ENCODE measurements around the gene RNF128. TPM values are rescaled to one million over a fixed set of nuclear protein-coding genes. Genes with fewer than 3 reads are reported as not detected.
A peak's percentile ranks its signal among the peaks of the same experiment; 100 is the strongest.

RNF128 gene
- total RNA-seq (10 to 100 TPM in 1 of 2 donors, 1 to 10 TPM in 1; 1.2 to 11.3 TPM), polyA plus RNA-seq (ENCODE audit: insufficient read length in 2 of 2) (1 to 10 TPM; 5.7 to 7.6 TPM)
- long read RNA-seq, donor 1, transcript RNF128-201 (7 exons, 2,817 nt): major isoform, 5 of 5 reads
- long read RNA-seq, donor 1, partial matches to known transcripts: 0 of 5 reads
- long read RNA-seq, donor 1, other reads (novel, unspliced or antisense): 0 of 5 reads
- long read RNA-seq, donor 2: 0 reads
- long read RNA-seq, donor 3, partial matches to known transcripts: 0 of 1 reads
- long read RNA-seq, donor 3, other reads (novel, unspliced or antisense): 0 of 1 reads
- long read RNA-seq, donor 4, partial matches to known transcripts: 0 of 1 reads
- long read RNA-seq, donor 4, other reads (novel, unspliced or antisense): 0 of 1 reads

GRCh38 chrX:106726485-106727437 is at the start of gene RNF128:
Gene RNF128, plus strand, starts transcription at chrX:106726701. Its CDS starts 213 bp downstream, at chrX:106726914.
- WGBS (ENCODE audit: insufficient coverage): 23% methylated on average over 79 of the region's 79 CpGs
- no peak within 1 kb of the TSS for H3K27ac ChIP-seq (ENCODE audit: low read depth, low read length)
- H3K9me3 ChIP-seq (ENCODE audit: control insufficient read depth, insufficient read depth, low read length): no peaks in the 10 kb centered on the region
- H3K4me3 ChIP-seq (ENCODE audit: low read depth, low read length): peak within 1 kb of the TSS; percentile 42
- H3K27me3 ChIP-seq (ENCODE audit: control insufficient read depth, insufficient read depth, low read length): peaks cover 30% of the 10 kb centered on the region
- DNase-seq (ENCODE audit: low read depth in 4 of 6, low spot score in 6 of 6): peak in 4 of 6 donors; percentile 20 to 83 (median 45)
- H3K36me3 ChIP-seq (ENCODE audit: control insufficient read depth, insufficient read depth, low read length): no peaks in the 10 kb centered on the region
- peaks cover 4% of the 10 kb centered on the region for H3K4me1 ChIP-seq (ENCODE audit: control insufficient read depth, insufficient read depth, low read length)

- no peak for DNase-seq (ENCODE audit: low read depth in 4 of 6, low spot score in 6 of 6)
- no peak overlapping the region for H3K27ac ChIP-seq (ENCODE audit: low read depth, low read length)
- 56% methylated on average over 1 of the region's 2 CpGs for WGBS (ENCODE audit: insufficient coverage)
- no peaks in the 10 kb centered on the region for H3K9me3 ChIP-seq (ENCODE audit: control insufficient read depth, insufficient read depth, low read length)
- no peaks in the 10 kb centered on the region for H3K4me1 ChIP-seq (ENCODE audit: control insufficient read depth, insufficient read depth, low read length)
- peaks cover 5% of the 10 kb centered on the region for H3K27me3 ChIP-seq (ENCODE audit: control insufficient read depth, insufficient read depth, low read length)
- H3K4me3 ChIP-seq (ENCODE audit: low read depth, low read length): no peak overlapping the region
- H3K36me3 ChIP-seq (ENCODE audit: control insufficient read depth, insufficient read depth, low read length): no peaks in the 10 kb centered on the region
Measured at GRCh38 chrX:106680716-106681115, 45.8 kb upstream of the RNF128 start.

GRCh38 chrX:106684207-106684606 is 42.3 kb upstream of the RNF128 start:
- Histone ChIP-seq H3K27ac (ENCODE audit: low read depth, low read length) (no peak overlapping the region), H3K4me3 (ENCODE audit: low read depth, low read length) (no peak overlapping the region), H3K36me3 (ENCODE audit: control insufficient read depth, insufficient read depth, low read length) (no peaks in the 10 kb centered on the region), H3K4me1 (ENCODE audit: control insufficient read depth, insufficient read depth, low read length) (no peaks in the 10 kb centered on the region), H3K27me3 (ENCODE audit: control insufficient read depth, insufficient read depth, low read length) (peaks cover 5% of the 10 kb centered on the region), H3K9me3 (ENCODE audit: control insufficient read depth, insufficient read depth, low read length) (no peaks in the 10 kb centered on the region)
- DNase-seq (ENCODE audit: low read depth in 4 of 6, low spot score in 6 of 6): no peak
- 83% methylated on average over 2 of the region's 4 CpGs for WGBS (ENCODE audit: insufficient coverage)

GRCh38 chrX:106692425-106693065 is 34.0 kb upstream of the RNF128 start:
- Histone ChIP-seq H3K4me1 (ENCODE audit: control insufficient read depth, insufficient read depth, low read length) (no peaks in the 10 kb centered on the region), H3K36me3 (ENCODE audit: control insufficient read depth, insufficient read depth, low read length) (no peaks in the 10 kb centered on the region), H3K27me3 (ENCODE audit: control insufficient read depth, insufficient read depth, low read length) (peaks cover 7% of the 10 kb centered on the region), H3K4me3 (ENCODE audit: low read depth, low read length) (no peak overlapping the region), H3K27ac (ENCODE audit: low read depth, low read length) (no peak overlapping the region), H3K9me3 (ENCODE audit: control insufficient read depth, insufficient read depth, low read length) (no peaks in the 10 kb centered on the region)
- WGBS (ENCODE audit: insufficient coverage): 77% methylated on average over 3 of the region's 7 CpGs
- DNase-seq (ENCODE audit: low read depth in 4 of 6, low spot score in 6 of 6): no peak

- Histone ChIP-seq H3K9me3 (ENCODE audit: control insufficient read depth, insufficient read depth, low read length) (no peaks in the 10 kb centered on the region), H3K27me3 (ENCODE audit: control insufficient read depth, insufficient read depth, low read length) (peaks cover 5% of the 10 kb centered on the region), H3K4me3 (ENCODE audit: low read depth, low read length) (no peak overlapping the region), H3K4me1 (ENCODE audit: control insufficient read depth, insufficient read depth, low read length) (no peaks in the 10 kb centered on the region), H3K36me3 (ENCODE audit: control insufficient read depth, insufficient read depth, low read length) (no peaks in the 10 kb centered on the region), H3K27ac (ENCODE audit: low read depth, low read length) (no peak overlapping the region)
- DNase-seq (ENCODE audit: low read depth in 4 of 6, low spot score in 6 of 6): no peak
- 55% methylated on average over 2 of the region's 3 CpGs for WGBS (ENCODE audit: insufficient coverage)
Measured at GRCh38 chrX:106696502-106696901, 30.0 kb upstream of the RNF128 start.

- no peak overlapping the region for H3K27ac ChIP-seq (ENCODE audit: low read depth, low read length)
- no peak overlapping the region for H3K4me3 ChIP-seq (ENCODE audit: low read depth, low read length)
- 50% methylated on average over 3 of the region's 3 CpGs for WGBS (ENCODE audit: insufficient coverage)
- DNase-seq (ENCODE audit: low read depth in 4 of 6, low spot score in 6 of 6): no peak
- no peaks in the 10 kb centered on the region for H3K9me3 ChIP-seq (ENCODE audit: control insufficient read depth, insufficient read depth, low read length)
- peaks cover 3% of the 10 kb centered on the region for H3K27me3 ChIP-seq (ENCODE audit: control insufficient read depth, insufficient read depth, low read length)
- no peaks in the 10 kb centered on the region for H3K36me3 ChIP-seq (ENCODE audit: control insufficient read depth, insufficient read depth, low read length)
- no peaks in the 10 kb centered on the region for H3K4me1 ChIP-seq (ENCODE audit: control insufficient read depth, insufficient read depth, low read length)
Measured at GRCh38 chrX:106698693-106699092, 27.8 kb upstream of the RNF128 start.

- WGBS (ENCODE audit: insufficient coverage): no CpG with 5 or more reads among the region's 1 CpG
- no peak for DNase-seq (ENCODE audit: low read depth in 4 of 6, low spot score in 6 of 6)
- Histone ChIP-seq H3K27me3 (ENCODE audit: control insufficient read depth, insufficient read depth, low read length) (no peaks in the 10 kb centered on the region), H3K27ac (ENCODE audit: low read depth, low read length) (no peak overlapping the region), H3K4me1 (ENCODE audit: control insufficient read depth, insufficient read depth, low read length) (no peaks in the 10 kb centered on the region), H3K9me3 (ENCODE audit: control insufficient read depth, insufficient read depth, low read length) (peaks cover 2% of the 10 kb centered on the region), H3K36me3 (ENCODE audit: control insufficient read depth, insufficient read depth, low read length) (no peaks in the 10 kb centered on the region), H3K4me3 (ENCODE audit: low read depth, low read length) (no peak overlapping the region)
Measured at GRCh38 chrX:106702636-106703035, 23.9 kb upstream of the RNF128 start.

- WGBS (ENCODE audit: insufficient coverage): no CpG with 5 or more reads among the region's 3 CpGs
- Histone ChIP-seq H3K36me3 (ENCODE audit: control insufficient read depth, insufficient read depth, low read length) (no peaks in the 10 kb centered on the region), H3K27ac (ENCODE audit: low read depth, low read length) (no peak overlapping the region), H3K27me3 (ENCODE audit: control insufficient read depth, insufficient read depth, low read length) (no peaks in the 10 kb centered on the region), H3K4me3 (ENCODE audit: low read depth, low read length) (no peak overlapping the region), H3K9me3 (ENCODE audit: control insufficient read depth, insufficient read depth, low read length) (peaks cover 2% of the 10 kb centered on the region), H3K4me1 (ENCODE audit: control insufficient read depth, insufficient read depth, low read length) (no peaks in the 10 kb centered on the region)
- no peak for DNase-seq (ENCODE audit: low read depth in 4 of 6, low spot score in 6 of 6)
Measured at GRCh38 chrX:106706466-106706865, 20.0 kb upstream of the RNF128 start.

- no peak for DNase-seq (ENCODE audit: low read depth in 4 of 6, low spot score in 6 of 6)
- Histone ChIP-seq H3K27me3 (ENCODE audit: control insufficient read depth, insufficient read depth, low read length) (no peaks in the 10 kb centered on the region), H3K27ac (ENCODE audit: low read depth, low read length) (no peak overlapping the region), H3K4me1 (ENCODE audit: control insufficient read depth, insufficient read depth, low read length) (no peaks in the 10 kb centered on the region), H3K36me3 (ENCODE audit: control insufficient read depth, insufficient read depth, low read length) (no peaks in the 10 kb centered on the region), H3K9me3 (ENCODE audit: control insufficient read depth, insufficient read depth, low read length) (peaks cover 2% of the 10 kb centered on the region), H3K4me3 (ENCODE audit: low read depth, low read length) (no peak overlapping the region)
- 38% methylated on average over 1 of the region's 3 CpGs for WGBS (ENCODE audit: insufficient coverage)
Measured at GRCh38 chrX:106707771-106708454, 18.6 kb upstream of the RNF128 start.
